GM18861 (cell line): Measurements from ENCODE around the gene TMEM119.
"Not testable (repeated sequence)": the region's sequence is repeated elsewhere in the genome, so short reads cannot be mapped to it uniquely, and the experiment has no call there.

ENCODE experiments used
- ATAC-seq: cut with Tn5 transposase; IDR thresholded peaks from one replicate; pipeline ENCODE4 v1.9.1; 2021; ENCODE audit not compliant: unreplicated experiment

The TMEM119 gene

DNA sequence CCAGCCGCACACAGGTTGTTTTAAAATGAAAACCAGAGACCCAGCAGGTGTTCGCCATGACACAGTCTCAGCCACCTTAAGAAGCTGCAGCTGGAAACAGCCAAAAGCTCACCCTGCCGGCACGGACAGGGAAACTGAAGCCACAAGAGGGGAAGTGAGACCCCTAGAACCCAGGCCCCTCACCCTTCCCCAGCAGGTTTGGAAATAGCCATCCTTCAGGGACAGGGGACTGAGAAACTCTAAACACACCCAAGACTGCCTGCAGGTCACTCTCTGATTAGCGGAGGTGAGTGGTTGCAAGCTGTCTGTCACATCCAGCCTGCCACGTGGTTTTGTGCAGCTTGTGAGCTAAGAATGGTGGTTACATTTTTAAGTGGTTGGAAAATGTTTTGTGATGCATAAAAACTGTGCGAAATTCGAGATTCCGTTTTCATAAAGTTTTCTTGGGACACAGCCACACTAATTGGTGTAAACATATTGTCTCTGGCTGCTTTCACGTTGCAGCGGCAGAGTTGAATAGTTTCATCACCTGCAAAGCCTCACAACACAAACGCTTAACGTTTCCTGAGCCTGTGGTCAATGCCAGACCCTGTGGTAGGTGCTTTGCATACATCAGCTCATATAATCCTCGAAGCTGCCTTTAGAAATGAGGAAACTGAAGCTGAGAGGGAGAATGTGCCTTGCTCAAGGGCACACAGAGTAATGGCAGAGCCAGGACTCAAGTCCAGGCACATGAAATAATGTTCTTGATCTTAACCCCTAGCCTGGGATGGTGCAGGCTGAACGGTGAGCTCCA is 37.5 kb upstream of the TMEM119 start:
- peak; percentile 43 for ATAC-seq

DNA sequence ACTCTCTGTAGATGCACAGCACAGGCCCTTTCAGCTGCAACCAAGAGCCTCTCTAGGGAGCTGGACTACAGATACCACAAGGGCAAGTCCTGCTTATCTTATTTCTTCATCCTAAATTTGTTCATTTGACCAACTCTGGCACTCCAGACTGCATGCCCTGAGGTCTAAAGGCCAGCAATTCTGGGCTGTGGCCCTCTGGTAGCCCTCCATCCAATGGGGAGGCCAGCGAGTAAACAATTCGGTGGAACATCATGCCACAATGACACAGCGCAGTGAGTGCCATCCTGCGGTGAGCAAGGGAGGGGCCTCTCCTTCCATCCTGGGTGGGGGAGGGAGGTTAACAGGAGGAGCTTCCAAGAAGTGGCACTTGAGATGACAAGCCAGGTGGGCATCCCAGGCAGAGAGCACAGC is 36.5 kb upstream of the TMEM119 start:
- ATAC-seq: no peak

DNA sequence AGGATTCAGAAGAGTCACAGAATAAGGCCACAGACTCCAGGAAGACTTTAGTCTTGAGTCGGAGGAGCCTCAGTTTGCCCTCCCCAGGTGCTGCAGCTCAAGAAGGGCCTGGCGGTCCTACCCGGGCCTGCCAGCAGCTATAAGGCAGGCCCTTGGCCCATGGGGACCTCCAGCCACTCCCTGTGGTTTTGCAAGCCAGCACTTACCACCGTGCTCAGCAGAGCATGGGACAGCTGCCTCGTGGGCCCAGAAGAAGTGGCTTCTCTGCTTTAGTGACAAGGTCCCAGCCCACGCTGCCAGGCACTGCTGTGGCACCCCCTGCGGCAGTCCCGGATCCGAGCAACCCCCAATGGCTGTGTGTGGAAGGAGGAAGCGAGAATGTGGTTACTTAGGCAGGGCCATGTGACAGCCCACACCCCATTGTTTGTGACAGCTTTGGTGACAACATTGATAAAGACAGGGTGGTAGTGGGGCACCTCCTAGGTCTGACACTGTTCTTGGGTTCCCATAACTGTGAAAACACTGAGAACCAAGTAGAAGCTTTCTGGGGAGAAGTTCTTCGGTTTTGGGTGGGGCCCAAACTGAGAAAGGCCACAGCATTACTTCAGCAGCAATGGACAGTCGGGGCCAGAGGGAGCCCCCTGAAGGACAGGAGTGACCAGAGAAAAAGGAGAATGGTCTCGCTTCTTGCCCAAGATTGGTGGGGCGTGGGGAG is 35.8 kb upstream of the TMEM119 start, which contains the start of gene SELPLG:
Gene SELPLG (minus strand): TSS at position 361 of the 715 bp plus-strand sequence. CDS start 9,587 bp downstream, outside the sequence.
- peak; percentile 48 for ATAC-seq

DNA sequence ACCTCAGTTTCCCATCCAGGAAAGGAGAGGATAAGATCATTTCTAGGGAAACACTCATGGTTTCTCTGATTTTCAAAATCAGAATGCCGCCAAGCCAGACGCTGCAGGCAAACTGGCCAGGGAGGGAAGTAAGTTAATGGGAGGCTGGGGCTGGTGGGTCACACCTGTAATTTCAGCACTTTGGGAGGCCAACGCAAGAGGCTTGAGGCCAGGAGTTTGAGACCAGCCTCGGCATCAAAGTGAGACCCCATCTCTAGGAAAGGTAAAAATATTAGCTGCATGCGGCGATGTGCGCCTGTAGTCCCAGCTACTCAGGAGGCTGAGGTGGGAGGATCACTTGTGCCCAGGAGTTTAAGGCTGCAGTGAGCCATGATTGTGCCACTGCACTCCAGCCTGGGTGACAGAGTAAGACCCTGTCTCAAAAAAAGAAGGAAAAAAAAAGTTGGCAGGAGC is 35.2 kb upstream of the TMEM119 start:
- no peak for ATAC-seq

DNA sequence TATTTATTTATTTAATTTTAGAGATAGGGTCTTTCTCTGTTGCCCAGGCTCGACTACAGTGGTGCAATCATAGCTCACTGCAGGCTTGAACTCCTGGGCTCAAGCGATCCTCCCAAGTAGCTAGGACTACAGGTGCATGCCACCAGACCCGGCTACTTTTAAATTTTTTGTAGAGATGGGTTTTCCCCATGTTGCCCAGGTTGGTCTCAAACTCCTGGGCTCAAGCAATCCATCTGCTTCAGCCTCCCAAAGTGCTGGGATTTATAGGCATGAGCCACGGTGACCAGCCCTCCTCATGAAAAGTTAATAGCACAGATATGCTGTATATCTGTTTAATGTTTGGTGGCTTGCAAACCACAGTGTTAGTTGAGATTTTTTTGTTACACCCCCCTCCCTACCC is 33.4 kb upstream of the TMEM119 start:
- not testable (repeated sequence) for ATAC-seq

DNA sequence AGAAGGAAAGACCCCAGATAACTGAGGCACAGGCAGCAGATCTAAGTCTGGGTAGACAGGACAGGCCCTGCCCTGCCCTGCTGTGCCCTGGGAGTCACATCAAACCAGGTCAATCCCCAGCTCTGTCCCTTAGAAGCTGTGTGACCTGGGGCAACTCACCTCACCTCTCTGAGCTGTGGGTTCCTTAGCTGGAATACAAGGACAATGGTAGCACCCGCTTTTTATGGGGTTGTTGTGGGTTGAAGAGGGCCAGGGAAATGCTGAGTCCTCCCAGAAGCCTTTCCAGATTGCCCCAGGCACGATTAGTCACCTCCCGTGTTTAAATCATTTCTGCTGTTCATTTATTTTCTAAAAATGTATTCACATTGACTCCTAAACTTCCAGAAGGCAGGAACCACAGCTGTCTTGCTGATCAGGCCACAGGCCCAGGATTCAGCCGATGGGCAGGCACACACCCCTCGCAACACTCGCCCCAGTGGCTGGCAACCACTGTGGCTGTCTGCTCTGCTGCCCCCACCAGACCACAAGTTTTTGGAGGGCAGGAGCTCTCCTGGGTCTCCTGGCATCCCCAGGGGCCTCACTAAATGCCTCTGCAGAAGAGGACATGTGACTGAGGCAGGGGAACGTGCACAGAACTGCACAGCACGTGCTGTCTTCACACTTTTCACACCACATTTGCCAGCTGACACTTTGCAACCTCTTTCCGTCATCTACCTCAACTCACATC is 32.8 kb upstream of the TMEM119 start:
- no peak for ATAC-seq

DNA sequence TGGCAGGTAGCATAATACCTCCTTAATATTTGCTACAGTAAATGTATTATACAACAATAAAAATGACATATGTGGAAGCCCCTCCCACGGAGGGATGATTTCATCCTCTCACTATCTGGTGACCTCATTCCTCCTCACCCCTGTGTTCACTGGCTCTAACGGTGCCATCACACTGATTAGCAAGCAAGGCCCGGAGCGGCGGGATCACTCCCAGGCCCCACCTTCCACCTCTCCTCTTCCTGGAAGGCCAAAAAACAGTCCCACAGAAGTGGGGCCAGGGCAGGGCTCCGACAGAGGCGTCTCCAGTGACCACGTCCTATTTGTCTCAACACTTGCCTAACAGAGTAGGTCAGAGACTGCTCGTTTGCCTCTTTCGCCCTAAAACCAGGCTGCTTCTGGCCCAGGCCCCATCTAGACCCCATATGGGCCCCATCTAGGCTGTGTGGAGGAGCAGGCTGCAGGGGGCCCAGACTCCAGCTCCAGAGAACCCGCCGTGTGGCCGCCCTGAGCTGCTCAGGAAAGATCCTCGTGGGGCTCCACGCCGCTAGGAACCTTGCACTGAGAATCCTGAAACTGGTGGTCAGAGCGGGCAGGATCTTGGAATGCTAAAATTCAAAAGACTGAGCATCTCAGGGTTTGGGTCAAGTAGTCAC is 32.1 kb upstream of the TMEM119 start:
- no peak for ATAC-seq

DNA sequence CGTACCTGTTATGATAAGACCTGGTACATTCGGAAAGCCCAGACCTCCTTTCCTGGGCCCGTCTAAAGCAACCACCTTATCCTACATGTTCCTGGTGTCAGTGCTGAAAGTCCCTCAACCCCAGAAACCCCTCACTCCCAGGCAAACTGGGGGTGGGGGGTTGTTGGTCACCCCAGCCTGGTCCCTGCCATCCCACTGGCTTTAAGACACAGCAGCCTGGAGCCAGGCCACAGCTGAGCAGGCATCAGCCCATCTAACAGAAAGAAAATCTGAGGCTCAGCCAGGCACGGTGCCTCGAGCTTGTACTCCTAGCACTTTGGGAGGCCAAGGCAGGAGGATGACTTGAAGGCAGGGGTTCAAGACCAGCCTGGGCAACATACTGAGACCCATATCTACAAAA is 31.3 kb upstream of the TMEM119 start:
- no peak for ATAC-seq

DNA sequence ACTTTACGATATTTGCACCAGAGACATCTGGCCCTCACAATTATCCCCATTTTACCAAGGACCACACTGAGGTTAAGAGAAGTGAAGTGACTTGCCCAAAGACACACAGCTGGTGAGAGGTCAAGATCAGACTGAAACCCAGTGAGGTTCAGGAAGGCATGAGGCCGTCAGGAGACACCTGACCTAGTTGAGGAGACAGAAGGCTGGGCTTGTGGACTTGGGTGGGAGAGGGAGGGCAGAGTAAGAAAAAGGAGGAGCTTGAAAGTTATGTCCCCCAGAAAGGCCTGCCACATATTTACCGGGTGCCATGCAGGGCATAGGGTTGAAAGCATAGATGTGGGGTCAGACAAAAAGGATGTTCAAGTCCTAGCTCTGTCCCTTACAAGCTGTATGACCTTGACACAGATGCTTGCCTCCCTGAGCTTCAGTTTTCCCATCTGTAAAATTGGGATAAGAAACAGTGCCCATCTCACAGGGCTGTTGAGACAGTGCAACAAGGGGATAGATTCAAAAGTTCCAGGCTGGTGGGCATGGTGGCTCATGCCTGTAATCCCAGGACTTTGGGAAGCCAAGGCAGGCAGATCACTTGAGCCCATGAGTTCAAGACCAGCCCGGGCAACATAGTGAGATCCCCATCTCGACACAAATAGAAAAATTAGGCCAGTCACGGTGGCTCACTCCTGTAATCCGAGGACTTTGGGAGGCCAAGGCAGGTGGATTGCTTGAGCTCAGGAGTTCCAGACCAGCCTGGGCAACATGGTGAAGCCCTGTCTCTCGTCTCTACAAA is 29.4 kb upstream of the TMEM119 start:
- no peak for ATAC-seq

DNA sequence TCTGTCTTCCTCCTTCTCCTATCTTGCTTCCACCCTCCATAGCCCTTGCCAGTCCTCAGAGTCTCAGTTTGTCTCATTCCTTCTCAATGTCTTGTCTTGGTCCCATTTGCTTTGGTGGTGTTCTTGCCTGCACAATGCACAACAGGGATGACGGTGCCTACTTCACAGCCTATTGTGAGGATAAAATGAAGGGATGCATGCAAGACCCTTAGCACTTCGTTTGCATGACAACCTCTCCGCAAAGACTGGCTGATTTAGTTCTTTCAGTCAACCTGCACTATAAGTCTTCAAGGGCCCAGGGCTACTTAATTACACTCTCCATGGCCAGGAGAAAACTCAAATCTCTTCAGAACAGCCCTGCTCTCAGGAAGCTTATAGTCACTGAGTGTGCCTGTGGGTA is 27.3 kb upstream of the TMEM119 start:
- ATAC-seq: no peak

DNA sequence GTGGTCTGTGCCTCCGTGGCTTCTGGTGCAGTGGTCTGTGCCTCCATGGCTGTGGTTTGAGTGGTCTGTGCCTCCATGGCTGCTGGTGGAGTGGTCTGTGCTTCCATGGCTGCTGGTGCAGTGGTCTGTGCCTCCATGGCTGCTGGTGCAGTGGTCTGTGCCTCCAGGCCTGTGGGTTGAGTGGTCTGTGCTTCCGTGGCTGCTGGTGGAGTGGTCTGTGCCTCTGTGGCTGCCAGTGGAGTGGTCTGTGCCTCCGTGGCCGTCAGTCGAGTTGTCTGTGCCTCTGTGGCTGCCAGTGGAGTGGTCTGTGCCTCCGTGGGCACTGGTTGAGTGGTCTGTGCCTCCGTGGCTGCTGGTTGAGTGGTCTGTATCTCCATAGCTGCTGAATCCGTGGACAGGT is 25.7 kb upstream of the TMEM119 start:
- ATAC-seq: no peak

DNA sequence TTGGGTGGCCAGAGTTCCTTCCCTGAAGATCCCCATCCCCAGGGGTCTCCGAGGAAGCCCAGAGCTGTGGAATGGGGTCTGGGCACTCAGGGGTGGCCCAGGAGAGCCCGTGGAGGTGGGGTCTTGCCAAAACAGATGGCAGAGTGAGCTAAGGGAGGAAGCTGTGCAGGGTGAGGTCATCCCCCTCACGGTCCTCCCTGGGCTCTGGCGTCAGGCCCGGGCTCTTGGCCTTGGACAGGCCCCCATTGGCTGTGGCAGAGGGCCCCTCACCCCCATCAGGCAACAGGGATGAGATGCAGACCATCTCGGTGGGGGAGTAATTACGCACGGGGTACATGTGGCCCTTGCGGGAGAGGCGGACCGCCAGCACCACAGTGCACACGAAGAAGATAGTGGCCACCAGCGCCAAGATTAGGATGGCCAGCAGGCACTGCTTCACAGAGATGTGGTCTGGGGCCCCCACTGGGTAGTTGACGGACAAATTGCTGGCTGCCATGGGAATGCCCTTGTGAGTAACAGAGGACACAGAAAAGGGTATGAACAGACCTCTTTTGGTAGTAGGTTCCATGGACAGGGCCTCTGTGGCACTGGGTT is 25.1 kb upstream of the TMEM119 start:
- ATAC-seq: no peak

DNA sequence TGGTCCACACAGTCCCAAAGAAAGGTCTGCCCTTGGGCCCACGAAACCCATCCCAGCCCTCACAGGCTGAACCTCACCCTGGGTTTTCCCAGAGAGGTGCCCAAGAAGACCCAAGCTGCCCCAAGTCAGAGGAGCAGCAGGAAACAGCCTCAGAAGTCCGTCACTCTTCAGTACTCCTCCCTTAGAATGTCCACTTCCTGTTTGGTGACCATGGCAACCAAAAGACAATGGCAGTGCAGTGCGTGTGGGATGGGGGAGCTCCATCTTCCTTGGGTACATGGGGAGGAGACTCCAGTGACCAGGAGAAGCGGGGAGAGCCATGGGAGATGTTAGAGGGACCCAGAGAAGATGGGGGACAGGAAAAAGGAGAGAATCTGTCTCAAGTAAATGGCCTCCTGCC is 24.5 kb upstream of the TMEM119 start:
- ATAC-seq: no peak

DNA sequence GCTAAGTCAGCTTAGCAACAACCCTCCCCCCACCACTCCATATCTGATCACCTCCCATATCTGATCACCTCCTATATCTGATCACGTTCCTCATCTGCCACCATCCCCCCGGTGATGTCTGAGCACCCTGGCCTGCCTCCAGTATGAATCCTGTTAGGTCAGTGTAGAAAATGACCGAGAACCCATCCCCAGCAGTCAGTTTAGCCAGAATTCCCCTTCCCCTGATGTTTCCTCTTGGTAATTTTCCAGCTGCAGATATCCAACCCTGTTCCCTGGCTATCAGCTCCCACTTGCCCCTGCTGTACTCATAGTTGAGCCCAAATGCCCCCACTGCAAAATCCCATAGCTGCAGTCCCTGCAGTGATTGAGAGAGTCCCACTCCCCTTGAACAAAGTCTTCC is 23.3 kb upstream of the TMEM119 start:
- ATAC-seq: no peak

DNA sequence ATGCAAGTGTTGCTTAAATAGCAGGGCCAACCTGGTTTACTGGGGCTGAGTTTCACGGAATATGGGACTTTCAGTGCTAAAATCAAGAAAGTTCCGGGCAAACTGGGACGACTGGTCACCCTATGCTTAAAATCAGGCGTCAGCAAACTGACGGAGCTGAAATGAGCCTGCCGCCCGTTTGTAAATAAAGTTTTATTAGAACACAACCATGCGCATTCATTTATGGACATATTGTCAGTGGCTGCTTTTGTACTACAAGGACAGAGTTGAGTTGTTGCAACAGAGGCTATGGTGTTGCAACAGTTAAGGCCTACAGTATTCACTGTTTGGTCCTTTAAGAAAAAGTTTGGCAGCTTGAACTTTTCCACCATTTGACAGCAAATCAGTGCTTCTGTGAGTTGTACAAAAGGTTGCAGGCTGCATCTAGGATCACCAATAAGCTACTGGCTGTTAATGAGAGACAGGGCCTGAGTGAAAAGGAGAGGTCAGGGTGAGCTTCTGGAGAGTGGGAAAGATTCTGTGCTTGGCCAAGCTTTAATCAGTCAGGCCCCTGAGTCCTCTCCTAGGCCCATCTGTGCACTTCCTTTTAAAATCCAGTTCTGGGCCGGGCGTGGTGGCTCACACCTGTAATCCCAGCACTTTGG is 22.5 kb upstream of the TMEM119 start:
- no peak for ATAC-seq

DNA sequence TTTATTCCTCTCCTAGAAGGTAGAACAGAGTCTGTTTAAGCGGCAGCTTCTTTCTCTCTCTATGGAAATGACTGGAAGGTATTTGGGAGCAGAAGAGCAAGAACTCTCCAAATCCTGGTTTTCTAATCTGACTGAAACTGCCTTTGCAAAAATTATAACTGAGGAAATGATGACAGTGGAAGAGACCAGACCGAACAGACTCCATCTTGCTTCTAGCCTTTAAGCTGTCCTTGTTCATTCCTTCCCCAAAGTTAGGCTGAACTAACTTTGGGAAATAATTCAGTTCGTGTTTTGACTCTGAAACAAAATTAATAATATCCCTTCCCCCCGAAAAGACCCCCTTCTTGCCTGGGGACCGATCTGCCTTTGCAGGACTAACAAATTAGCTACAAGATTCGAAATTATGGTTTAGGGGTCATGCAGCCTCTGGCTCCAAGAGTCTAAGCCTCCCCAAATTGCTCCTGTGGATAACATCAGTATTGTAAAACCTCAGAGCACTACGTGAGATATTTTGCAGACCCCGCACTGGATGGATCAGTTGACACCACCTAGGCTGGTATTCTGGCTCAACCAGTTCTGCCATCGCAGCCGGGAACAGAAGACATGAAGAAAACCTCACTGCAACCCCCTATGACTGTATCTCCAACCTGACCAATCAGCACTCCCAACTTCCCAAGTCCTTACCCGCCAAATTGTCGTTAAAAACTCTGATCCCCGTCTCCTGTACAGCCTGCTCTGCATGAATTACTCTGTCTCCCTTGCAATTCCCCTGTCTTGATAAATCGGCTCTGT is 21.7 kb upstream of the TMEM119 start:
- no peak for ATAC-seq

DNA sequence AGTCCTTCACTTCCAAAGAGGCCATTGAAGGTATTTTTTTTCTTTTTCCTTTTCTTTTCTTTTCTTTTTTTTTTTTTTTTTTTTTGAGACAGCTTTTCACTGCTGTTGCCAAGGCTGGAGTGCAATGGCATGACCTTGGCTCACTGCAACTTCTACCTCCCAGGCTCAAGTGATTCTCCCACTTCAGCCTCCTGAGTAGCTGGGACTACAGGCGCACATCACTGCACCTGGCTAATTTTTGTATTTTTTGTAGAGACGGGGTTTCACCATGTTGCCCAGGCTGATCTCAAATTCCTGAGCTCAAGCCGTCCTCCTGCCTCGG is 21.0 kb upstream of the TMEM119 start:
- ATAC-seq: not testable (repeated sequence)

DNA sequence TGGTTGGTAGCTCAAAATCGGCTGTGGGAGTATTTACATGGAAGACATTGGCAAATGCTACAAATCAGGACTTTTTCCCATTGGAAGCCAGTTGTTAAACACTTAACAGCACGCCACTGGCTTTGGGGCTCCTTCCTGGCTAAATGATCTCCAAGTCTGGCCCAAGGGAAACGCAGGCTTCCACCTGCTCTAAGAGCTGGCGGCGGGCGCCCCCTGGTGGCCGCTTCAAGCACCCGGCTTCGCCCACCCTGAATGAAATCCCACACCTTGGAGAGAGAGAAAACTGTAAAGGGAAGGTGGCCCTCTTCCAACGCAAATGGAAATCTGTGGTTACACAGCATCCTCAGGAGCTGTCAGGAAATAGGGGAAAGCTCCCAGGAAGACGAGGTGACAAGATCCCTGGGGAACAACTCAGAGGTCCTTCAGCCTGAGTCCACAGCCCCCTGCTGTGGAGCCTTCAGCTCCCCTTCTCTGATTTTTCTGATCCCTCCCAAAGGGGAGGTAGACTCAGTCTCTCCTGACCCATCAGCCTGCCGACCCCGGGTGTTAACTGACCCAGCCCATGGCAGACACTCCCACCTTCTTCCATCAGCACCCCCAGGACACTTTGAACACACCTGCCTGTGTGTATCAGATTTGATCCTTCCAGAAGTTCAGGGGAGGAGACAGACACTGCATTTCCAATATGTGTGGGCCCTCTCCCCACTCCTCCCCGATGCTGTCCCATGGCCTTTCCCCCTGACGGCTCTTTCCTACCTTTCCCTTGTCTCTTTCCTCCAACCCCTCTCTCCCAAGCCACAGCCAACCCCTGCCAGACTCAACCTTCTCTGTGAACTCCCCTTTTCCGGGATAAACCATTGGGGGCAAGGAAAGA is 20.4 kb upstream of the TMEM119 start:
- peak; percentile 35 for ATAC-seq
